ENCODE data around the gene SPATA21.

DNA sequence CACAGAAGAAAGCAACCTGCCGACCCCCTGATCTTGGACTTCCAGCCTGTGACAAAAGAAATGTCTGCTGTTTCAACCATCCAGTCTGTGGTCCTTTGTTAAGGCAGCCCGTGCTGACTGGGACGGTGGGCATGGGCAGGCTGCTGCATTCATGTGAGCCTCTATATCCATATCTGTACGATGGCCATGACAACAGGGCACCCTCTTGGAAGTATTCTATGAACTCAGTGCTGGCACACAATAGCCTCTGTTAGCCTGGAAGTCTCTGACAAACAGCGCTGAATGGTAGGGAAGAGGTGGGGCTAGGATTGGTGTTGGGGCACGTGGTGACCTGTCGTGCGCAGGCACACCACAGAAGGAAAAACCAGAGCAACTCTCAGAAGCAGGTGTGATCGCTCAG, 30.4 kb downstream of the SPATA21 start:
- no peak for TF ChIP-seq POLR2A (IDR thresholded peaks at IDR 0.05)
- TF ChIP-seq, protein P1, sequence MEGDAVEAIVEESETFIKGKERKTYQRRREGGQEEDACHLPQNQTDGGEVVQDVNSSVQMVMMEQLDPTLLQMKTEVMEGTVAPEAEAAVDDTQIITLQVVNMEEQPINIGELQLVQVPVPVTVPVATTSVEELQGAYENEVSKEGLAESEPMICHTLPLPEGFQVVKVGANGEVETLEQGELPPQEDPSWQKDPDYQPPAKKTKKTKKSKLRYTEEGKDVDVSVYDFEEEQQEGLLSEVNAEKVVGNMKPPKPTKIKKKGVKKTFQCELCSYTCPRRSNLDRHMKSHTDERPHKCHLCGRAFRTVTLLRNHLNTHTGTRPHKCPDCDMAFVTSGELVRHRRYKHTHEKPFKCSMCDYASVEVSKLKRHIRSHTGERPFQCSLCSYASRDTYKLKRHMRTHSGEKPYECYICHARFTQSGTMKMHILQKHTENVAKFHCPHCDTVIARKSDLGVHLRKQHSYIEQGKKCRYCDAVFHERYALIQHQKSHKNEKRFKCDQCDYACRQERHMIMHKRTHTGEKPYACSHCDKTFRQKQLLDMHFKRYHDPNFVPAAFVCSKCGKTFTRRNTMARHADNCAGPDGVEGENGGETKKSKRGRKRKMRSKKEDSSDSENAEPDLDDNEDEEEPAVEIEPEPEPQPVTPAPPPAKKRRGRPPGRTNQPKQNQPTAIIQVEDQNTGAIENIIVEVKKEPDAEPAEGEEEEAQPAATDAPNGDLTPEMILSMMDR (IDR thresholded peaks at IDR 0.05): no peak

Data from esophagus squamous epithelium (tissue), 4 donors.